Testis (tissue), 3 donors: ENCODE results near the gene PLEKHA3. TPM values are rescaled to one million over a fixed set of nuclear protein-coding genes. Genes with fewer than 3 reads are reported as not detected.

Source experiments
- DNase-seq: peaks from one replicate; pipeline ENCODE4 v3.0.0-alpha.2; 2019
- H3K27ac ChIP-seq, 2 donors: fragments of 200-600 bp; sonication (generic); one replicate each; pipeline ENCODE4 v1.5.1; 2019
- H3K27me3 ChIP-seq: fragments of 200-600 bp; sonication (generic); one replicate; pipeline ENCODE4 v1.5.1; 2019
- H3K36me3 ChIP-seq: fragments of 200-600 bp; sonication (generic); one replicate; pipeline ENCODE4 v1.5.1; 2017; ENCODE audit warnings: low read depth; ENCODE audit errors: missing control alignments
- H3K4me1 ChIP-seq: fragments of 200-600 bp; sonication (generic); one replicate; pipeline ENCODE4 v1.5.1; 2019
- H3K4me3 ChIP-seq, 2 donors: fragments of 200-600 bp; sonication (generic); one replicate each; pipeline ENCODE4 v1.5.1; 2017 to 2019
- H3K9me3 ChIP-seq: fragments of 200-600 bp; sonication (generic); one replicate; pipeline ENCODE4 v1.5.1; 2017
- CTCF ChIP-seq, 3 experiments: fragments of 450-650 bp in 2 of 3; fragments of 200-600 bp in 1 of 3; sonication (generic) in 1 of 3; IDR thresholded peaks; one replicate each; pipeline ENCODE4 v1.5.1; 2016 to 2019; ENCODE audit warnings: antibody characterized with exemption in 3 of 3, mild to moderate bottlenecking in 2 of 3, moderate library complexity in 1 of 3
- POLR2A ChIP-seq: fragments of 450-650 bp; IDR thresholded peaks from one replicate; pipeline ENCODE4 v1.6.1; 2017; ENCODE audit warnings: antibody characterized with exemption, mild to moderate bottlenecking, moderate library complexity
- WGBS, 2 donors: methylation state at CpG; one replicate each; pipeline ENCODE4 v1.1.5; 2018; 5-methylcytosine and 5-hydroxymethylcytosine counted together
- intact Hi-C: fragments of 100-400 bp; cut with DNase I; formaldehyde crosslinking; loops from one replicate; pipeline ENCODE4 v1.15.1; 2023; ENCODE audit warnings: low total_unique reads
- polyA plus RNA-seq: library from polyadenylated mRNA; stranded (reverse); fragments of 350-450 nt; fragmentation: Illumina TruSeq; extraction: RNeasy Lipid Tissue Mini Kit (QIAGEN cat#74804); gene quantifications from one replicate; pipeline ENCODE4 v1.2.3, GENCODE V29; 2014; ENCODE audit warnings: low read depth, low replicate concordance; ENCODE audit not compliant: insufficient read depth
- total RNA-seq, 2 donors: library from RNA; depleted of rRNA; stranded (reverse); fragments of >200 nt; gene quantifications; one replicate each; pipeline ENCODE4 v1.2.3, GENCODE V29; 2016

Gene PLEKHA3
- total and polyA plus RNA-seq, 3 donors from 2014 or later: 17.8 to 58.7 (median 22.8) TPM

- 2 to 6% methylated on average over 18 of the region's 18 CpGs for WGBS, 2 donors
- Histone ChIP-seq H3K27ac (peak overlapping the region; percentile 94 to 99), H3K4me3 (peak overlapping the region; percentile 76 to 89), H3K36me3 (no peaks in the 10 kb centered on the region), H3K4me1 (peaks cover 6% of the 10 kb centered on the region), H3K27me3 (no peaks in the 10 kb centered on the region), H3K9me3 (no peaks in the 10 kb centered on the region)
- intact Hi-C loops: no loop called here
- no peak for TF ChIP-seq CTCF (IDR thresholded peaks at IDR 0.05)
- TF ChIP-seq POLR2A: no peak
- no peak for DNase-seq
Measured at GRCh38 chr2:178449700-178450523, 30.3 kb upstream of the PLEKHA3 start.

GRCh38 chr2:178450524-178450773 lies 29.8 kb upstream of the PLEKHA3 start:
- 0 to 2% methylated on average over 10 to 25 of the region's 25 CpGs for WGBS, 2 donors

GRCh38 chr2:178450774-178451525 lies 29.3 kb upstream of the PLEKHA3 start, which contains the start of the genes PJVK and PRKRA:
PJVK (plus strand) TSS chr2:178451378; CDS start chr2:178453410, 2,032 bp downstream.
PRKRA (minus strand) TSS chr2:178451175; CDS start chr2:178451030, 145 bp downstream.
- intact Hi-C loops: no loop called here
- TF ChIP-seq POLR2A (peak; percentile 88), CTCF (IDR thresholded peaks at IDR 0.05) (peak in 1 of 3 experiments; percentile 9)
- Histone ChIP-seq H3K27ac (peak within 1 kb of the TSS; percentile 94 to 99), H3K27me3 (no peaks in the 10 kb centered on the region), H3K4me3 (peak within 1 kb of the TSS; percentile 76 to 89), H3K36me3 (no peaks in the 10 kb centered on the region), H3K4me1 (peaks cover 6% of the 10 kb centered on the region), H3K9me3 (no peaks in the 10 kb centered on the region)
- peak; percentile 98 for DNase-seq
- 0 to 1% methylated on average over 6 to 49 of the region's 76 CpGs for WGBS, 2 donors

More at GRCh38 chr2:178450524-178450773, 29.8 kb upstream of the PLEKHA3 start:
- Histone ChIP-seq H3K4me3 (peak overlapping the region; percentile 76 to 89), H3K4me1 (peaks cover 6% of the 10 kb centered on the region), H3K27ac (peak overlapping the region; percentile 94 to 99), H3K27me3 (no peaks in the 10 kb centered on the region), H3K36me3 (no peaks in the 10 kb centered on the region), H3K9me3 (no peaks in the 10 kb centered on the region)
- intact Hi-C loops: no loop called here
- TF ChIP-seq POLR2A: no peak
- no peak for TF ChIP-seq CTCF (IDR thresholded peaks at IDR 0.05)
- no peak for DNase-seq

GRCh38 chr2:178452334-178452733 lies 27.9 kb upstream of the PLEKHA3 start:
- intact Hi-C loops: no loop called here
- Histone ChIP-seq H3K27me3 (no peaks in the 10 kb centered on the region), H3K27ac (peak overlapping the region in 1 of 2 donors; percentile 99), H3K9me3 (no peaks in the 10 kb centered on the region), H3K4me1 (peaks cover 6% of the 10 kb centered on the region), H3K36me3 (no peaks in the 10 kb centered on the region), H3K4me3 (peak overlapping the region in 1 of 2 donors; percentile 76)
- DNase-seq: no peak
- 60 to 83% methylated on average over 2 of the region's 2 CpGs for WGBS, 2 donors
- TF ChIP-seq CTCF (IDR thresholded peaks at IDR 0.05) (no peak), POLR2A (no peak)
